ENCODE data around the gene LRRC55.

GRCh38 chr11:57158180-57158579 lies 23.6 kb upstream of the LRRC55 start:
- no peak for TF ChIP-seq CTCF (IDR thresholded peaks at IDR 0.05)
- no peak for TF ChIP-seq POLR2AphosphoS5 (IDR thresholded peaks at IDR 0.05)
- TF ChIP-seq POLR2A (IDR thresholded peaks at IDR 0.05), result no peak

Data from transverse colon (tissue), 4 donors.